DMS 273 (cell line): ENCODE results near the gene CLIC4.
"Not testable (repeated sequence)": the region's sequence is repeated elsewhere in the genome, so short reads cannot be mapped to it uniquely, and the experiment has no call there.

Experiments
- DNase-seq: peaks from one replicate; lab custom pipeline; 2025; ENCODE audit not compliant: unreplicated experiment; lab: John Stamatoyannopoulos, UW

Gene CLIC4

GRCh38 chr1:24717887-24718650 lies 27.2 kb upstream of the CLIC4 start:
- no peak for DNase-seq

DNA sequence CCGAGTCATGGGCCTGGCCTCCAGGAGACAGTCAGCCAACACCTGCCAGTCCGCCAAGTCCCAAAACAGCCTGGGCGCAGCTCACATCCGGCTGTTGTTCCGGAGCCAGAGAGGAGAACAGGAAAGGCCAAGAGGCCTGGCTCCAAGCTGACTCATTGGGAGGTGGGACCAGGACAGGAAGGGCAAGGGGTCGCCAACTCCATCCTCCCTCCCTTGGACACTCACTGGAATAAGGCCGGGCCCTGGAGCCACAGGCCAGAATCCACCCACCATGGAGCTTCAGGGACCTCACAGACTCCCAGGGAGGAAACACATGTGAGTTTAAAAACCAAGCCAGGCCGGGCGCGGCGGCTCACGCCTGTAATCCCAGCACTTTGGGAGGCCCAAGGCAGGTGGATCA lies 25.1 kb upstream of the CLIC4 start:
- no peak for DNase-seq

- DNase-seq, result no peak
Measured at GRCh38 chr1:24721533-24721932, 23.7 kb upstream of the CLIC4 start.

GRCh38 chr1:24722073-24723035 lies 22.9 kb upstream of the CLIC4 start:
- DNase-seq, result not testable (repeated sequence)

DNA sequence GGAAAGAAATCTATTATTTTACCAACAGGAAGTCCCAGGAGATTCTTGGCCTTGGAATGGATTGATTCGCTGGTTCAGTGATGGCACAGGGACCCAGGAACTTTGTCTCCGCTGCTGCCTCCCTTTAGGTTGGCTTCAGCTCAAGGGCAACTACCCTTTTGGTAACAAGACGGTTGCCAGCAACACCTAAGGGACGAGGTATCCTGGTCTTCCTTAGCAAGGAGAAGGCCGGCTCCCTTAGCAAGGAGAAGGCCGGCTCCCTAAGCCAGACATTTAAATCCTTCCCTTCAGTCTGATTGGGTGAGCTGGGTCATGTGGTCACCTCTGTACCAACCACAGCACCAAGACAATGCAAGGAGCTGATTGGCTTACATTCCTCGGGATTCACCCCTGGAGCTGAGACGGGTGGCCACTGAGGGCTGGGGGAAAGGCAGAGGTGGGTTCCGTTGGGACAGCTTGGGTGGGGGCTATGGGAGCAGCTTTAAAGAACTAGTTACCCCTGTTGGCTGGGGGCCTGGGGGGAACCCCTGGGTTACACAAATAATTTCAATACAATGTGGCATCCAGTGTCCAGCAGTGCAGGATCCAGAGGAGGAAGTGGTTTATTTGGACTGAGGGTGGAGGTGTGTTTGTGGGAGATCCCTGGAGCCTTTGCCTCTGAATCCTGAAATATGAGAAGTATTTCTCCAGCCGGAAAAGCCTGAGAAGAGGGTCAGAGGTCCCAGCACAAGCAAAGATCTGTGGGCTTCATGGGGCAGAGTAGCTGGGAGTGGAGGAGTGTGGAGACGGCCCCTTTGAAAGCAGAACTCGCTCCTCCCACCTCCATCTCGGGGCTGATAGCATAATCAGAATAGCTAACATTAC lies 20.7 kb upstream of the CLIC4 start:
- DNase-seq, result peak; percentile 20

- DNase-seq, result no peak
Measured at GRCh38 chr1:24725209-24725651, 20.0 kb upstream of the CLIC4 start.

GRCh38 chr1:24726741-24727140 lies 18.5 kb upstream of the CLIC4 start:
- DNase-seq, result no peak

DNA sequence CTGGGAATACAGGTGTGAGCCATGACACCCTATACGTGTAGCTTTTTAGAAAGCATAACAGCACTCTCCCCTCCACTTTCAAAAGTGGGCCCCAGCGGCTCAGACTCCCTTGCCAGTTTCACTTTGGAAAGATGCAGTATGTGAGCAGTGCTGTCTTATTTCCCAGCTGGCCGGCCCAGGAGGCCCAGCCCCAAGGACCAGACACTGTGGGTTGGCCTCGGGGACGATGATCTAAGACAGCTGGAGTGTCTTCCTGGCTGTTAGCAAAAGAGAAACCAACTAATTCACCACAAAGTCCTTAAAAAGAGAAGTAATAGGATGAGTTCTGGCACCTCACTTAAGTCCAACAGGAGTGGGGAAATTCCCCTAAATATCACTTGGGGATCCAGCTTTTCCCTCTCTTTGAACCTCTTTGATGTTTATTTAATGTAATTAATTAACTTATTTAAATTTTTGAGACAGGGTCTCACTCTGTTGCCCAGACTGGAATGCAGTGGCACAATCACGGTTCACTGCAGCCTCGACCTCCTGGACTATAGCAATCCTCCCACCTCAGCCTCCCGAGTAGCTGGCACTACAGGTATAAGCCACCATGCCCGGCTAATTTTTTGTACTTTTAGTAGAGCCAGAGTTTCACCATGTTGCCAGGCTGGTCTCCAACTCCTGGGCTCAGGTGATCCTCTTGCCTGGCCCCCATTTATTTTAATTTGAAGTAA lies 17.6 kb upstream of the CLIC4 start:
- DNase-seq, result no peak

- no peak for DNase-seq
Measured at GRCh38 chr1:24728982-24729381, 16.3 kb upstream of the CLIC4 start.

DNA sequence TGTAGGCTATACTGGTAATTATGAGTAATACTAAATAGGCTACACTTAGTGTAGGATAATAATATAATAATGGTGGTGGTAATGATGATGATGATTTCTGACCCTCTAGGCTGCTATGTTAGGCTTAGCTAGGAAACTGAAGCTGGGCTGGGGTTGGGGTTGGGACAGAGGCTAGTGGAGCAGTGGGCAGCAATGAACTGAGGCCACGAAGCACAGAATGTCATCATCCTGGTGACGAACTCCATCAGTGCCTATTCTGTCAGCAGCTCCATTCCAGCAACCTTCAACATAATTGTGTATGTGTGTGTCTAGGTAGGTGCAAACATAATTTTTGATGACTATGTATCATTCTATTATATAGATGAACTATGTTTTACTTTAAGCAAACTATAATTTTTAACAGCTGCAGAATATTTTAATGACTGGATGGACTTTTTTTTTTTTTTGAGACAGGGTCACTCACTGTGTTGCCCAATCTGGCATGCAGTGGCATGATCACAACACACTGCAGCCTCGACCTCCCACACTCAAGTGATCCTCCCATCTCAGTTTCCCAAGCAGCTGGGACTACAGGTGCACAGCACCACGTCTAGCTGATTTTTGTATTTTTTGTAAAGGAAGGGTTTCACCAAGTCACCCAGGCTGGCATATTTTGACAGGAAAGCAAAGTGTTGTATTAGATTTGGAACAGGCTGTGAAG lies 12.9 kb upstream of the CLIC4 start:
- DNase-seq, result no peak

GRCh38 chr1:24733342-24733741 lies 11.9 kb upstream of the CLIC4 start:
- DNase-seq, result not testable (repeated sequence)

- DNase-seq, result no peak
Measured at GRCh38 chr1:24735156-24735508, 10.1 kb upstream of the CLIC4 start.

DNA sequence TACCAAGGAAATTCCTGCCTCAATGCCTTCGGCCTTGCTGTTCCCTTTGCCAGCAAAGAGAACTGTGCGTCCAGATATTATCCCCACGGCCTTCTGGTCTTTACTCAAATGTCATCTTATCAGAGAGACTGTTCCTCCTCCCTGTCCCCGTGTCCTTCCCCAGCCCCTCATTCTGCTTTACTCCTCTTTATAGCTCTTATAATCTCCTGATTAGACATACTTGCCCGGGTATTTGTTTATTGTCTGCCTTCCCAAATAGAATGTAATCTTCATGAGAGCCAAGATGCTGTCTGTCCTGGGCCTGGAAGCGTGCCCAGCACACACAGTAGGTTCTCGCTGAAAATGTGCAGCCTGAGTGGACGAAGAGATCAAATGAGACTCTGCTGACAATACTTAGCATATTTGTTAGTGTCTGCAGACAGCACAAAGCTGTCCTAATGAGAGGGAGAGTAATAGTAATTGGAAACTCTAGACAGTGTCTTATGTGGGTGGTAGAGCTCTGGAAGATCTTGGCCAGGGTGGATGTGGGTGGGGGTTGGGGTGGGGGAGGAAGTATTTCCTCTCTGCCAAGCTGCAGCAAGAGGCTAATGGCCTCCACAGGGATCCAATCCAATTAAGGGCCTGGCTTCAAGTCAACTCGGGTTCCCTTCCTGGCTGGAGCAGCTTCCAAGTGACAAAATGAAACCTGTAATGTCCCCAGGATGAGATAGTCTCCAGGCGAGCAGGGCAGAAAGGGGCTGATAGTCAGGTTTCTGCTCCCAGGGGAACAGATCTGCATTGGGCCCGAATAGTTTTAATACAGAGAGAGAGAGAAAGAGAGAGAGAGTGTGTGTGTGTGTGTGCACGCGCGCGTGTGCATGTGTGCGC lies 9.5 kb upstream of the CLIC4 start:
- DNase-seq, result peak; percentile 72

GRCh38 chr1:24737368-24738117 lies 7.7 kb upstream of the CLIC4 start:
- DNase-seq, result no peak

DNA sequence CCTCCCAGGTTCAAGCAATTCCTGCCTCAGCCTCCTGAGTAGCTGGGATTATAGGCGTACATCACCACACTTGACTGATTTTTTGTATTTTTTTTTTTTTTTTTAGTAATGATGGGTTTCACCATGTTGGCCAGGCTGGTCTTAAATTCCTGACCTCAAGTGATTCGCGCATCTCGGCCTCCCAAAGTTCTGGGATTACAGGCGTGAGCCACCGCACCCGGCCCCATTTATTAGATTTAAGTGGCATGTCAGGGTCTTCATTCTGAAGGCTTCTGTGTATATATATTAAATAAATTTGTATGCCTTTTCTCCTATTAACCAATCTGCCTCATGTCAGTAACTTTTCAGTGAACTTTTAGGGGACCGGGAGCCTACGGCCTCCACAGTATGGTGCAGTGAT lies 6.0 kb upstream of the CLIC4 start:
- no peak for DNase-seq

- peak; percentile 34 for DNase-seq
Measured at GRCh38 chr1:24742090-24742938, 2.9 kb upstream of the CLIC4 start.
